ENCODE results near the gene IMMP2L. TPM values are rescaled to one million over a fixed set of nuclear protein-coding genes. Genes with fewer than 3 reads are reported as not detected.

Gene IMMP2L
- polyA plus RNA-seq, 1 of the 3 experiments (the other 2 are of a cell fraction): 10.7 TPM

- H2AFZ ChIP-seq (ENCODE audit: low read depth): no peak overlapping the region
- ChIA-PET POLR2A (no interaction called here), CTCF (interaction anchor here (1.6 kb wide), 1 partner anchor 10 kb away, joined by 4 read pairs; no protein-coding TSS in a partner anchor)
- H3K9ac ChIP-seq: no peak overlapping the region
- no peaks in the 10 kb centered on the region for H3K9me3 ChIP-seq
- DNase-seq: no peak
- peaks cover 5% of the 10 kb centered on the region for H3F3A ChIP-seq (replicated peaks; ENCODE audit: insufficient read depth)
- H3K79me2 ChIP-seq (ENCODE audit: insufficient read depth): no peaks in the 10 kb centered on the region
- WGBS (ENCODE audit: low lambda C conversion rate): 76% methylated on average over 2 of the region's 2 CpGs
- H4K20me1 ChIP-seq (ENCODE audit: insufficient read depth): no peaks in the 10 kb centered on the region
- TF ChIP-seq, protein P1, sequence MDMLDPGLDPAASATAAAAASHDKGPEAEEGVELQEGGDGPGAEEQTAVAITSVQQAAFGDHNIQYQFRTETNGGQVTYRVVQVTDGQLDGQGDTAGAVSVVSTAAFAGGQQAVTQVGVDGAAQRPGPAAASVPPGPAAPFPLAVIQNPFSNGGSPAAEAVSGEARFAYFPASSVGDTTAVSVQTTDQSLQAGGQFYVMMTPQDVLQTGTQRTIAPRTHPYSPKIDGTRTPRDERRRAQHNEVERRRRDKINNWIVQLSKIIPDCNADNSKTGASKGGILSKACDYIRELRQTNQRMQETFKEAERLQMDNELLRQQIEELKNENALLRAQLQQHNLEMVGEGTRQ (IDR thresholded peaks at IDR 0.05; ENCODE audit: borderline replicate concordance, low read depth, low read length): no peak
- TF ChIP-seq ELF1 (IDR thresholded peaks at IDR 0.05) (no peak), MAX (IDR thresholded peaks at IDR 0.05; ENCODE audit: low read depth) (no peak), EP300 (IDR thresholded peaks at IDR 0.05; ENCODE audit: borderline replicate concordance in 1 of 2, low read depth in 1 of 2, low read length in 1 of 2) (no peak), GABPA (IDR thresholded peaks at IDR 0.05; ENCODE audit: low read depth) (no peak), SIN3A (IDR thresholded peaks at IDR 0.05; ENCODE audit: borderline replicate concordance, low read depth, low read length) (no peak)
- TF ChIP-seq, protein P2, sequence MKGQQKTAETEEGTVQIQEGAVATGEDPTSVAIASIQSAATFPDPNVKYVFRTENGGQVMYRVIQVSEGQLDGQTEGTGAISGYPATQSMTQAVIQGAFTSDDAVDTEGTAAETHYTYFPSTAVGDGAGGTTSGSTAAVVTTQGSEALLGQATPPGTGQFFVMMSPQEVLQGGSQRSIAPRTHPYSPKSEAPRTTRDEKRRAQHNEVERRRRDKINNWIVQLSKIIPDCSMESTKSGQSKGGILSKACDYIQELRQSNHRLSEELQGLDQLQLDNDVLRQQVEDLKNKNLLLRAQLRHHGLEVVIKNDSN (IDR thresholded peaks at IDR 0.05; ENCODE audit: borderline replicate concordance, low read depth): no peak
- TF ChIP-seq, protein P3, sequence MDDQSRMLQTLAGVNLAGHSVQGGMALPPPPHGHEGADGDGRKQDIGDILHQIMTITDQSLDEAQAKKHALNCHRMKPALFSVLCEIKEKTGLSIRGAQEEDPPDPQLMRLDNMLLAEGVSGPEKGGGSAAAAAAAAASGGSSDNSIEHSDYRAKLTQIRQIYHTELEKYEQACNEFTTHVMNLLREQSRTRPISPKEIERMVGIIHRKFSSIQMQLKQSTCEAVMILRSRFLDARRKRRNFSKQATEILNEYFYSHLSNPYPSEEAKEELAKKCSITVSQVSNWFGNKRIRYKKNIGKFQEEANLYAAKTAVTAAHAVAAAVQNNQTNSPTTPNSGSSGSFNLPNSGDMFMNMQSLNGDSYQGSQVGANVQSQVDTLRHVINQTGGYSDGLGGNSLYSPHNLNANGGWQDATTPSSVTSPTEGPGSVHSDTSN (IDR thresholded peaks at IDR 0.05): no peak
- H3K4me3 ChIP-seq (ENCODE audit: low read depth in 2 of 2, low read length in 1 of 2): no peak overlapping the region
- no peaks in the 10 kb centered on the region for H3K36me3 ChIP-seq (replicated peaks in 1 of 2; ENCODE audit: control insufficient read depth in 1 of 2, insufficient read depth in 2 of 2, low read length in 1 of 2)
- H3K9me2 ChIP-seq: no peaks in the 10 kb centered on the region
- no peaks in the 10 kb centered on the region for H3K27me3 ChIP-seq (ENCODE audit: insufficient read depth)
- H3K27ac ChIP-seq (ENCODE audit: low read depth in 2 of 2, low read length in 1 of 2): no peak overlapping the region
- no peak overlapping the region for H3K4me2 ChIP-seq
- H3K4me1 ChIP-seq (ENCODE audit: control insufficient read depth in 1 of 2, insufficient read depth in 2 of 2, low read depth in 1 of 2, low read length in 1 of 2): no peaks in the 10 kb centered on the region
Measured at GRCh38 chr7:111012149-111012548, 550.1 kb downstream of the IMMP2L start.

DNA sequence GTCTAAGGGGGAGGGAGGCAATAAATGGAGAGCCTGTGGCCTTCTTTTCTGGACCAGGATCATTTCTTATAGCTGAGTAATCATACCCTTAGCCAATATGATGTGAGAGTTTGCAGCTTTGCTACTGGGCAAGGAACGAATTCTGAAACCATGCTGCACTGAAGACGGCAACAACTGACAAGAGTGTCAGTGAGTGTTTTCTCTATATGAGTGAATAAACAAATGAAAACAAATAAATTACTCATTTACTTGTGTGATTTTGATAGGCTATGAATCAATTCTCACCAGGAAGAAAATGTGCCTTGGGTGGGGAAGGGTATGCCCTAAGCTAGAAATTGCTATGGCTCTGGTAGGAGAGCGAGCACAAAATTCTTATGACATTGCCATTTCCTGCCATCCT, 550.8 kb downstream of the IMMP2L start:
- no peak overlapping the region for H2AFZ ChIP-seq (ENCODE audit: low read depth)
- no peak overlapping the region for H3K9ac ChIP-seq
- no peak for DNase-seq
- no peaks in the 10 kb centered on the region for H3K9me3 ChIP-seq
- no peak overlapping the region for H3K4me2 ChIP-seq
- H3K27me3 ChIP-seq (ENCODE audit: insufficient read depth): no peaks in the 10 kb centered on the region
- peaks cover 11% of the 10 kb centered on the region for H3F3A ChIP-seq (replicated peaks; ENCODE audit: insufficient read depth)
- ChIA-PET CTCF (interaction anchor here (1.6 kb wide), 1 partner anchor 10 kb away, joined by 4 read pairs; no protein-coding TSS in a partner anchor), POLR2A (no interaction called here)
- H3K9me2 ChIP-seq: no peaks in the 10 kb centered on the region
- H3K36me3 ChIP-seq (replicated peaks in 1 of 2; ENCODE audit: control insufficient read depth in 1 of 2, insufficient read depth in 2 of 2, low read length in 1 of 2): no peaks in the 10 kb centered on the region
- H3K4me3 ChIP-seq (ENCODE audit: low read depth in 2 of 2, low read length in 1 of 2): no peak overlapping the region
- 90% methylated on average over 3 of the region's 3 CpGs for WGBS (ENCODE audit: low lambda C conversion rate)
- no peaks in the 10 kb centered on the region for H4K20me1 ChIP-seq (ENCODE audit: insufficient read depth)
- H3K27ac ChIP-seq (ENCODE audit: low read depth in 2 of 2, low read length in 1 of 2): no peak overlapping the region
- peaks cover 0 to under 1% of the 10 kb centered on the region in 2 experiments; a peak in 1 of 4 replicates for H3K4me1 ChIP-seq (ENCODE audit: control insufficient read depth in 1 of 2, insufficient read depth in 2 of 2, low read depth in 1 of 2, low read length in 1 of 2)
- H3K79me2 ChIP-seq (ENCODE audit: insufficient read depth): no peaks in the 10 kb centered on the region
- no peak for TF ChIP-seq TAF1 (IDR thresholded peaks at IDR 0.05; ENCODE audit: borderline replicate concordance, low read depth, low read length)
- no peak for TF ChIP-seq RAD21 (IDR thresholded peaks at IDR 0.05; ENCODE audit: low read length)
- TF ChIP-seq MAX (IDR thresholded peaks at IDR 0.05; ENCODE audit: low read depth): no peak
- no peak for TF ChIP-seq JUND (IDR thresholded peaks at IDR 0.05)
- no peak for TF ChIP-seq FOXM1 (IDR thresholded peaks at IDR 0.05; ENCODE audit: low read depth)
- TF ChIP-seq, protein P4, sequence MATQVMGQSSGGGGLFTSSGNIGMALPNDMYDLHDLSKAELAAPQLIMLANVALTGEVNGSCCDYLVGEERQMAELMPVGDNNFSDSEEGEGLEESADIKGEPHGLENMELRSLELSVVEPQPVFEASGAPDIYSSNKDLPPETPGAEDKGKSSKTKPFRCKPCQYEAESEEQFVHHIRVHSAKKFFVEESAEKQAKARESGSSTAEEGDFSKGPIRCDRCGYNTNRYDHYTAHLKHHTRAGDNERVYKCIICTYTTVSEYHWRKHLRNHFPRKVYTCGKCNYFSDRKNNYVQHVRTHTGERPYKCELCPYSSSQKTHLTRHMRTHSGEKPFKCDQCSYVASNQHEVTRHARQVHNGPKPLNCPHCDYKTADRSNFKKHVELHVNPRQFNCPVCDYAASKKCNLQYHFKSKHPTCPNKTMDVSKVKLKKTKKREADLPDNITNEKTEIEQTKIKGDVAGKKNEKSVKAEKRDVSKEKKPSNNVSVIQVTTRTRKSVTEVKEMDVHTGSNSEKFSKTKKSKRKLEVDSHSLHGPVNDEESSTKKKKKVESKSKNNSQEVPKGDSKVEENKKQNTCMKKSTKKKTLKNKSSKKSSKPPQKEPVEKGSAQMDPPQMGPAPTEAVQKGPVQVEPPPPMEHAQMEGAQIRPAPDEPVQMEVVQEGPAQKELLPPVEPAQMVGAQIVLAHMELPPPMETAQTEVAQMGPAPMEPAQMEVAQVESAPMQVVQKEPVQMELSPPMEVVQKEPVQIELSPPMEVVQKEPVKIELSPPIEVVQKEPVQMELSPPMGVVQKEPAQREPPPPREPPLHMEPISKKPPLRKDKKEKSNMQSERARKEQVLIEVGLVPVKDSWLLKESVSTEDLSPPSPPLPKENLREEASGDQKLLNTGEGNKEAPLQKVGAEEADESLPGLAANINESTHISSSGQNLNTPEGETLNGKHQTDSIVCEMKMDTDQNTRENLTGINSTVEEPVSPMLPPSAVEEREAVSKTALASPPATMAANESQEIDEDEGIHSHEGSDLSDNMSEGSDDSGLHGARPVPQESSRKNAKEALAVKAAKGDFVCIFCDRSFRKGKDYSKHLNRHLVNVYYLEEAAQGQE (IDR thresholded peaks at IDR 0.05; ENCODE audit: low read depth, low read length): no peak
- TF ChIP-seq POLR2AphosphoS5 (IDR thresholded peaks at IDR 0.05; ENCODE audit: low read depth, low read length): no peak
- TF ChIP-seq YY1 (IDR thresholded peaks at IDR 0.05; ENCODE audit: low read depth): no peak
- no peak for TF ChIP-seq GABPA (IDR thresholded peaks at IDR 0.05; ENCODE audit: low read depth)
- TF ChIP-seq RXRA (IDR thresholded peaks at IDR 0.05; ENCODE audit: borderline replicate concordance, low read depth): no peak
- TF ChIP-seq EP300 (IDR thresholded peaks at IDR 0.05; ENCODE audit: borderline replicate concordance in 1 of 2, low read depth in 1 of 2, low read length in 1 of 2): no peak
- no peak for TF ChIP-seq SMC3 (IDR thresholded peaks at IDR 0.05; ENCODE audit: low read depth, low read length)
- TF ChIP-seq RFX5 (IDR thresholded peaks at IDR 0.05; ENCODE audit: low read length): no peak
- no peak for TF ChIP-seq FOSL2 (IDR thresholded peaks at IDR 0.05; ENCODE audit: borderline replicate concordance, low read depth)
- TF ChIP-seq, protein P3 (IDR thresholded peaks at IDR 0.05): no peak

Measured in SK-N-SH (cell line).